Measurements from ENCODE around the gene TMEM225.
"Not testable (repeated sequence)": the region's sequence is repeated elsewhere in the genome, so short reads cannot be mapped to it uniquely, and the experiment has no call there.

DNA sequence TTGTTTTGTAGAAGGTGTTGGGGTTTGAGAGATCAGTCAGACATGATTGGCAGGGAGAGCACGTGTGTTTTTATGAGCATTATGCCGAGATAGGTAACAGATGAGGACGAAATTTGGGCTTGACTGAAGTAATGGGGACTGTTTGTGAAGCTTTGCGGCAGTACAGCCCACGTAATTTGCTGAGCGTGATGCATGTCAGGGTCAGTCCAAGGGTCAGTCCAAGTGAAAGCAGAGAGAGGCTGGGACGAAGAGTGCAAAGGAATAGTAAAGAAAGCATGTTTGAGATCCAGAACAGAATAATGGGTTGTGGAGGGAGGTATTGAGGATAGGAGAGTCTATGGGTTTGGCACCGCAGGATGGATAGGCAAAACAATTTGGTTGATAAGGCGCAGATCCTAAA, 17.7 kb downstream of the TMEM225 start:
- TF ChIP-seq, protein P1, sequence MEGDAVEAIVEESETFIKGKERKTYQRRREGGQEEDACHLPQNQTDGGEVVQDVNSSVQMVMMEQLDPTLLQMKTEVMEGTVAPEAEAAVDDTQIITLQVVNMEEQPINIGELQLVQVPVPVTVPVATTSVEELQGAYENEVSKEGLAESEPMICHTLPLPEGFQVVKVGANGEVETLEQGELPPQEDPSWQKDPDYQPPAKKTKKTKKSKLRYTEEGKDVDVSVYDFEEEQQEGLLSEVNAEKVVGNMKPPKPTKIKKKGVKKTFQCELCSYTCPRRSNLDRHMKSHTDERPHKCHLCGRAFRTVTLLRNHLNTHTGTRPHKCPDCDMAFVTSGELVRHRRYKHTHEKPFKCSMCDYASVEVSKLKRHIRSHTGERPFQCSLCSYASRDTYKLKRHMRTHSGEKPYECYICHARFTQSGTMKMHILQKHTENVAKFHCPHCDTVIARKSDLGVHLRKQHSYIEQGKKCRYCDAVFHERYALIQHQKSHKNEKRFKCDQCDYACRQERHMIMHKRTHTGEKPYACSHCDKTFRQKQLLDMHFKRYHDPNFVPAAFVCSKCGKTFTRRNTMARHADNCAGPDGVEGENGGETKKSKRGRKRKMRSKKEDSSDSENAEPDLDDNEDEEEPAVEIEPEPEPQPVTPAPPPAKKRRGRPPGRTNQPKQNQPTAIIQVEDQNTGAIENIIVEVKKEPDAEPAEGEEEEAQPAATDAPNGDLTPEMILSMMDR (IDR thresholded peaks at IDR 0.05) = not testable (repeated sequence)
- TF ChIP-seq POLR2A (IDR thresholded peaks at IDR 0.05) = not testable (repeated sequence)

Data from stomach (tissue), 4 donors.